H1 (cell line): Measurements from ENCODE around the gene F10. TPM values are rescaled to one million over a fixed set of nuclear protein-coding genes. Genes with fewer than 3 reads are reported as not detected.

Source experiments
- CHD7 ChIP-seq: fragments of 300-600 bp; sonication (generic); IDR thresholded peaks from 2 replicates; pipeline ENCODE4 v1.7.1; 2012; ENCODE audit warnings: low read length, moderate library complexity, mild to moderate bottlenecking, inconsistent platforms; ENCODE audit not compliant: insufficient replicate concordance
- SAP30 ChIP-seq: fragments of 300-600 bp; sonication (generic); IDR thresholded peaks from 2 replicates; pipeline ENCODE4 v1.7.1; 2012; ENCODE audit warnings: low read length, moderate library complexity, mild to moderate bottlenecking, inconsistent platforms; ENCODE audit not compliant: insufficient read depth, insufficient replicate concordance
- polyA plus RNA-seq, 7 experiments: library from polyadenylated mRNA; depleted of rRNA in 3 of 7; stranded (reverse) in 5 of 7; unstranded in 2 of 7; fragments of >200 nt in 5 of 7; fragments of 200-250 nt in 2 of 7; gene quantifications; 1 replicate in 5 of 7; 2 replicates in 1 of 7; 4 replicates in 1 of 7; pipeline versions ENCODE4 v1.2.1 to v1.2.3, GENCODE V29; 2011 to 2013; ENCODE audit warnings: missing spikeins in 2 of 7, mixed read lengths in 2 of 7
- total RNA-seq: library from RNA; stranded (reverse); fragmentation: NEBNext Ultra II Directional; extraction: Animal tissue kit (Norgen Biotek cat#: 25700); gene quantifications from 2 replicates; pipeline ENCODE4 v1.2.1, GENCODE V29; 2021

F10 gene
- total and polyA plus RNA-seq, 2 of the 8 experiments (the other 6 are each of a cell fraction or from before 2014, with no cell fraction given), result 2.0 to 4.2 TPM

DNA sequence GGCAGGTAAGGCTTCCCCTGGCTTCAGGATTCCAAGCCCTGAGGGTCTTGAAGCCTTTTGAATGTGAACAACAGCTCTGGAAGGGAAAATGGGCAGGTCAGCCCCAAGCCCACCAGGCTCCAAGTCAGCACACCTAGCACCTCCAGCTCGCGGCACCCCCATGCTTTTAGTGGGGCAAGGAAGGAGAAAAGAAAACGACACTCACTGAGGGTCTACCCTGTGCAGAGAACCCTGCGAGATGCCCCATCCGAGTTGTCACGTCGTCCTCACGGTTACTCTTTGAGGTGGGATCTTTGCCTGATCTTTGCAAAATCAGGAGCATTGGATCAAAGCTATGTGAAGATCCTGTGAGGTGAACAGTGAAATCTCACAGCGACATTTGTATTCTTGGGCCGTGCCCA is 5.7 kb upstream of the F10 start (continued):
- TF ChIP-seq SAP30 (no peak), CHD7 (no peak)
- TF ChIP-seq, all 59 proteins: peak for 0
